Measurements from ENCODE around the gene DYNC1I1. TPM values are rescaled to one million over a fixed set of nuclear protein-coding genes. Genes with fewer than 3 reads are reported as not detected.

DYNC1I1 gene
- total and polyA plus RNA-seq, 2 of the 4 experiments (the other 2 are of a cell fraction) = under 0.01 to 0.15 TPM

DNA sequence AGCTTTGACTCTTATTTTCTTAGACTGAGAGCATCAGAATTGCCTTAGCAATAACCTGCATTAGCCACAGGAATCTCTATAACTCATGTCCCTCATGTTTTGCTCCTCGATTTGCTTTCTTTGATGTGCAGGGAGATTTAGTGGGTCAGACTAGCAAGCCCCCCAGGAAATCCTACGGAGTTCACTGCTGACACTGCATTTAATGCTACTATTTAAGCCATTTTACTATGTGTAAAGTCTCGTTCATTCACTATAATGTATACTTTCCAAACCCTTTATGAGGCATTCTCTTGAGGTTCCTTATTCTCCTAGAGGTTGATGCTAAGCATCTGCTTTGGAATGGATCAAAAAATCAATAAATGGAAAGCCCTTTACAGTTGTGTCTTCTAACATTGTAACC, 28.4 kb downstream of the DYNC1I1 start:
- H3K27me3 ChIP-seq (ENCODE audit: control insufficient read depth, insufficient read depth, low read length) = no peaks in the 10 kb centered on the region

More for the DNA sequence above, 28.4 kb downstream of the DYNC1I1 start:
- no peaks in the 10 kb centered on the region for H3K36me3 ChIP-seq (ENCODE audit: control insufficient read depth, insufficient read depth, low read length)
- no peak overlapping the region for H3K4ac ChIP-seq (ENCODE audit: low read depth, low read length)
- no peak overlapping the region for H2BK5ac ChIP-seq (ENCODE audit: low read depth, low read length, poor library complexity, severe bottlenecking)
- H2AK5ac ChIP-seq (ENCODE audit: low read depth, low read length) = no peak overlapping the region
- no peak overlapping the region for H2BK15ac ChIP-seq (ENCODE audit: low read depth, low read length)
- H4K5ac ChIP-seq (ENCODE audit: low read depth, low read length) = no peak overlapping the region
- no peak overlapping the region for H4K91ac ChIP-seq (ENCODE audit: insufficient read depth, low read depth, low read length)
- dilution Hi-C loops (cut with HindIII; ENCODE audit: low sequenced_read_pairs, unreplicated experiment) = no loop called here
- H4K20me1 ChIP-seq (ENCODE audit: insufficient read depth, low read length) = no peaks in the 10 kb centered on the region
- TF ChIP-seq POLR2A (IDR thresholded peaks at IDR 0.05; ENCODE audit: low read depth, low read length) (no peak), RAD21 (IDR thresholded peaks at IDR 0.05; ENCODE audit: low read length) (no peak), CHD1 (IDR thresholded peaks at IDR 0.05; ENCODE audit: low read depth, low read length) (no peak), NFE2L2 (IDR thresholded peaks at IDR 0.05; ENCODE audit: low read depth, low read length) (no peak), CEBPB (IDR thresholded peaks at IDR 0.05; ENCODE audit: low read depth, low read length) (no peak), MAFK (IDR thresholded peaks at IDR 0.05; ENCODE audit: low read depth, low read length) (no peak), RFX5 (IDR thresholded peaks at IDR 0.05; ENCODE audit: low read depth, low read length) (no peak), BHLHE40 (IDR thresholded peaks at IDR 0.05; ENCODE audit: low read depth, low read length) (no peak)
- TF ChIP-seq, protein P1, sequence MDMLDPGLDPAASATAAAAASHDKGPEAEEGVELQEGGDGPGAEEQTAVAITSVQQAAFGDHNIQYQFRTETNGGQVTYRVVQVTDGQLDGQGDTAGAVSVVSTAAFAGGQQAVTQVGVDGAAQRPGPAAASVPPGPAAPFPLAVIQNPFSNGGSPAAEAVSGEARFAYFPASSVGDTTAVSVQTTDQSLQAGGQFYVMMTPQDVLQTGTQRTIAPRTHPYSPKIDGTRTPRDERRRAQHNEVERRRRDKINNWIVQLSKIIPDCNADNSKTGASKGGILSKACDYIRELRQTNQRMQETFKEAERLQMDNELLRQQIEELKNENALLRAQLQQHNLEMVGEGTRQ (IDR thresholded peaks at IDR 0.05; ENCODE audit: low read depth, low read length) = no peak
- TF ChIP-seq, protein P2, sequence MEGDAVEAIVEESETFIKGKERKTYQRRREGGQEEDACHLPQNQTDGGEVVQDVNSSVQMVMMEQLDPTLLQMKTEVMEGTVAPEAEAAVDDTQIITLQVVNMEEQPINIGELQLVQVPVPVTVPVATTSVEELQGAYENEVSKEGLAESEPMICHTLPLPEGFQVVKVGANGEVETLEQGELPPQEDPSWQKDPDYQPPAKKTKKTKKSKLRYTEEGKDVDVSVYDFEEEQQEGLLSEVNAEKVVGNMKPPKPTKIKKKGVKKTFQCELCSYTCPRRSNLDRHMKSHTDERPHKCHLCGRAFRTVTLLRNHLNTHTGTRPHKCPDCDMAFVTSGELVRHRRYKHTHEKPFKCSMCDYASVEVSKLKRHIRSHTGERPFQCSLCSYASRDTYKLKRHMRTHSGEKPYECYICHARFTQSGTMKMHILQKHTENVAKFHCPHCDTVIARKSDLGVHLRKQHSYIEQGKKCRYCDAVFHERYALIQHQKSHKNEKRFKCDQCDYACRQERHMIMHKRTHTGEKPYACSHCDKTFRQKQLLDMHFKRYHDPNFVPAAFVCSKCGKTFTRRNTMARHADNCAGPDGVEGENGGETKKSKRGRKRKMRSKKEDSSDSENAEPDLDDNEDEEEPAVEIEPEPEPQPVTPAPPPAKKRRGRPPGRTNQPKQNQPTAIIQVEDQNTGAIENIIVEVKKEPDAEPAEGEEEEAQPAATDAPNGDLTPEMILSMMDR (conservative IDR thresholded peaks at IDR 0.05; ENCODE audit: low read depth, low read length) = no peak
- TF ChIP-seq, protein P3, sequence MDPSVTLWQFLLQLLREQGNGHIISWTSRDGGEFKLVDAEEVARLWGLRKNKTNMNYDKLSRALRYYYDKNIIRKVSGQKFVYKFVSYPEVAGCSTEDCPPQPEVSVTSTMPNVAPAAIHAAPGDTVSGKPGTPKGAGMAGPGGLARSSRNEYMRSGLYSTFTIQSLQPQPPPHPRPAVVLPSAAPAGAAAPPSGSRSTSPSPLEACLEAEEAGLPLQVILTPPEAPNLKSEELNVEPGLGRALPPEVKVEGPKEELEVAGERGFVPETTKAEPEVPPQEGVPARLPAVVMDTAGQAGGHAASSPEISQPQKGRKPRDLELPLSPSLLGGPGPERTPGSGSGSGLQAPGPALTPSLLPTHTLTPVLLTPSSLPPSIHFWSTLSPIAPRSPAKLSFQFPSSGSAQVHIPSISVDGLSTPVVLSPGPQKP (IDR thresholded peaks at IDR 0.05; ENCODE audit: borderline replicate concordance, low read depth, low read length) = no peak
- no peak overlapping the region for H2BK20ac ChIP-seq (ENCODE audit: low read depth, low read length)
- no peaks in the 10 kb centered on the region for H3K9me3 ChIP-seq (ENCODE audit: control insufficient read depth, insufficient read depth, low read length)
- no peak overlapping the region for H2AFZ ChIP-seq (replicated peaks; ENCODE audit: low read length, poor library complexity)
- no peak overlapping the region for H4K8ac ChIP-seq (ENCODE audit: low read depth in 2 of 2, low read length in 2 of 2)
- no peaks in the 10 kb centered on the region for H3K79me1 ChIP-seq (ENCODE audit: low read depth in 1 of 2, low read length in 2 of 2)
- H3K27ac ChIP-seq (ENCODE audit: insufficient read depth, low read length) = no peak overlapping the region
- no peaks in the 10 kb centered on the region for H3K9me1 ChIP-seq (ENCODE audit: insufficient read depth, low read length)
- H3K4me2 ChIP-seq (ENCODE audit: low read depth, low read length) = no peak overlapping the region
- no peaks in the 10 kb centered on the region for H3K4me1 ChIP-seq (ENCODE audit: control insufficient read depth, insufficient read depth, low read length)
- CTCF ChIA-PET = interaction anchor here (0.5 to 1.2 kb wide), 2 partner anchors 12 to 45 kb away, joined by 3 to 4 read pairs; no protein-coding TSS in a partner anchor
- H3K14ac ChIP-seq (replicated peaks; ENCODE audit: low read depth, low read length) = no peak overlapping the region
- in situ Hi-C loops (cut with MboI; ENCODE audit: low sequenced_read_pairs) = no loop called here
- no peak overlapping the region for H2AK9ac ChIP-seq (replicated peaks; ENCODE audit: low read depth, low read length, poor library complexity)
- H3K56ac ChIP-seq (ENCODE audit: extremely low read depth, insufficient read depth, low read length) = no peak overlapping the region
- WGBS, 2 experiments (ENCODE audit: extremely low coverage in 2 of 2, insufficient read length in 1 of 2) = no CpG with 5 or more reads among the region's 3 CpGs
- no peak overlapping the region for H3K4me3 ChIP-seq (ENCODE audit: insufficient read depth, low read depth, low read length)
- no peak for ATAC-seq (ENCODE audit: low read depth)
- H3K9ac ChIP-seq (ENCODE audit: low read depth, low read length) = no peak overlapping the region
- no peak for DNase-seq
- no peak overlapping the region for H3K18ac ChIP-seq (ENCODE audit: low read depth, low read length)
- POLR2A ChIA-PET (ENCODE audit: unreplicated experiment) = no interaction called here
- BruUV-seq (replicated peaks) = no TSS peak
- H2BK120ac ChIP-seq (ENCODE audit: low read depth, low read length) = no peak overlapping the region
- no peak overlapping the region for H3K23ac ChIP-seq (ENCODE audit: low read depth, low read length)
- intact Hi-C loops (cut with micrococcal nuclease) = no loop called here
